GM19193 (cell line): ENCODE data around the gene MKLN1.

Experiments used
- POLR2A ChIP-seq: IDR thresholded peaks from 4 replicates; pipeline ENCODE4 v1.6.1; 2011; ENCODE audit not compliant: insufficient read depth, insufficient read length; ENCODE audit errors: extremely low read depth

The MKLN1 gene

DNA sequence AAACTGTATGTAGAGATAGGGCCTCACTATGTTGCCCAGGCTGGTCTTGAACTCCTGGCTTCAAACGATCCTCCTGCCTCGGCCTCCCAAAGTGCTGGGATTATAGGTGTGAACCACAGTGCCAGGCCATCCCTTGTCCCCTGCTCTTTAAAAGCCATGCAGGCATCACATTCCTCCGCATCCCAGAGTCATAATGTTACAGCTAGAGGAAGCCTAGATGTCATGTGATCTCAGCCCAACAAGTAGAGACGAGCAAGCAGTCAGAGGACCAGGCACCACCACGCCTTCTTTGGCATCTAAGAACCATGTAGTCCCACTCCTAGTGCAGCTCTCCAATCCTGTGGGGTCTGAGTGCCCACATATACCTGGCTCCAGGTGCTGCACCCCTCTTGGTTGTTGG lies 215.6 kb downstream of the MKLN1 start:
- TF ChIP-seq POLR2A, result no peak

DNA sequence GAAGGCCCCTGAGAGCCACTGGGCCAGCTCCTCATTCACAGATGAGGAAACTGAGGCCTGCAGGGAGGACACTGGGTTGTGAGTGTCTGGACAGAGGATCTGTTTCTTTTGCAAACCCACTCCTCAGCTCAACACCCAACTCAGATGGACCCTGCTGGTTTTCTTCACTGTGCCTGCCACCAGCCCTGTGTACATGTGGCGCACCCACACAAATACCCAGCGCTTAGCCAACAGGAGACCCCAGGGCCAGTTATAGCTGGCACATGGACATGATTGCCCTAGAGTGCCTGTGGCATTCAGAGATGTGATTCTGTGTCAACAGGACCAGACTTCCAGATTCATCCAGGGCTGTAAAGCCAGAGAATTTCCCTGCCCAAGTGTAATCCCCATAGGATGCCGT lies 216.3 kb downstream of the MKLN1 start:
- no peak for TF ChIP-seq POLR2A

DNA sequence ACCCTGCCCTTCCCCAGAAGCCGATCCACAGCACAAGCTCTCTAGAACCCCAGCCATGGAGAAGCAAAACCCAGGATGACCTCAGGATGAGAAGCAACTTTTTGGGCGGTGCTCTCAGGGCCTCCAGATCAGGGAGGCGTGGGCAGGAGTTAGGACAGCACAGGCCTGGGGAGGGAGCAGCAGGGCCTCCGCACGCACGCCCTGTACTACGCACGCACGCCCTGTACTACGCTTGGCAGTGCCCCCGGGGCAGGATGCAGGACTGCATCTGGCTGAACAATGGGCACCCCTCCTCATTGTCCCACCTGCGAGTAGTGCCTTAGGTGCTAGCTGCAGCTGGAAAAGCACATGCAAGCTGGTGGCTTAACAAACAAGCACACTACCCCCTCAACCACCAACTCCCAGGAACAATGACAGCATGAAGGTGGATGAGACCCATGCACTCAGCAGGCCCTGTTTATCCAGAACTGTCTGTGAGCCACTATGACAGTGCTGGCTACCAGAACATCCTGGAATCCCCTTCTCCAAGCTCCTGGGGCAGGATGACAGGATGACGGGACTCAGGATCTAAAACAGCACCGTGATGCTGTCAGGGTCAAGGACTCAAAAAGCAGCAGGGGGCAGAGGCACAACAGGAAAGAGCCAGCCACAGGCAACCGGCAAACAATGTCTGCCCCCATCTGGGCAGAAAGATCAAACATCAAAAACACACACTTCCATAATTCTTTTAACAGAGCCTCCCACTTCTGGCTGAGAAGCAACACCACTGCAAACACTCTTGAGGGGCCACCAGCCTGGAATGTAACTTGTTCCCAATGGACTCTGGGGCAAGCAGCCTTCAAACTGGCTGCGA lies 217.0 kb downstream of the MKLN1 start:
- no peak for TF ChIP-seq POLR2A

DNA sequence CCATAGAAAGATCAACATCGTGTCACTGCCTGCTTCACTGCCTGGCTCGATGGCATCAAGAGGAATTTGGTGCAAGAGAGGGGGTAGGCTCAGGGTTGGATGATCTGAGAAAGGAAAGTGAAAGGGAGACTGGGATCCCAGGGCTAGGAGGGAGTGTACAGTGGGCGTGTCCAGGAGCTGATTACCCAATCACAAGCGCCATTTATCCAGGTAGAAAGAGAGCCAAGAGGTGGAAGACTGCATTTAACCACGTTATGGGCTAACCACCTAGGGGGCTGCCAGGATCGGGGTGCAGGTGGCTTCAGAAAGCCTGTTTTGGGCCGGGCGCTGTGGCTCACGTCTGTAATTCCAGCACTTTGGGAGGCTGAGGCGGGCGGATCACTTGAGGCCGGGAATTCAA lies 218.4 kb downstream of the MKLN1 start:
- TF ChIP-seq POLR2A, result no peak
